ENCODE data around the gene WAPL. TPM values are rescaled to one million over a fixed set of nuclear protein-coding genes. Genes with fewer than 3 reads are reported as not detected.

Gene WAPL
- total and polyA plus RNA-seq, 9 of the 15 experiments (the other 6 are each of a cell fraction or from before 2014, with no cell fraction given), result 14.3 to 36.4 (median 25.3) TPM

DNA sequence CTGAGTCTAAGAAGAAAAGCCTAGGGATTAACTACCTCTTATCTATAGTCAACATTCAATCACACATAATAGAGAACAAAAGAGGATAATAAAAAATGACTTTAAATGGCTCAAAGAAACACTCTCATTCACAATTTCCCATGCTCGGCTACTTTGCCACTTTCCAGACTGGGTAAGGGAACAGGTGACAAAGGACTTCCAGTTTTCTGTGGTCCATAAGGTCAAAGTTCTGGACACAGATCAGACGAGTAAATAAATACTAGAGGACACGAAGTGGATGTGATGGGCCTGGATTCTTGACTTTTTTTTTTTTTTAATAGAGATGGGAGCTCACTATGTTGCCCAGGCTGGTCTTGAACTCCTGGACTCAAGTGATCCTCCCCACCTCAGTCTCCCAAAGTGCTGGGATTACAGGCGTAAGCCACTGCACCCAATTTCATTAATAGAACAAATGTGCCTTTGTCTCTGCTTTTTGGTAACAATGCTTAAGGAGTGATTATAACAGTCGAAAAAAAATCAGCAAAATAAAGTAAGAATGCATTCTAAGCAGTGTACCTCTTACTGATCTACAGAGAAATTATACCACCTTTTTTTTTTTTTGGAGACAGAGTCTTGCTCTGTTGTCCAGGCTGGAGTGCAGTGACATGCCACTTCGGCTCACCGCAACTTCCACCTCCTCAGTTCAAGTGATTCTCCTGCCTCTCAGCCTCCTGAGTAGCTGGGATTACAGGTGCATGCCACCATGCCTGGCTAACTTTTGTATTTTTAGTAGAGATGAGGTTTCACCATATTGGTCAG, 70.6 kb downstream of the WAPL start:
- 88% methylated on average over 7 of the region's 7 CpGs for WGBS (ENCODE audit: insufficient coverage, low coverage, missing lambda C conversion rate)
- Histone ChIP-seq H3K9me3 (replicated peaks; ENCODE audit: control insufficient read depth, insufficient read depth, low read depth, low read length) (no peaks in the 10 kb centered on the region), H2AFZ (ENCODE audit: low read depth, low read length) (no peak overlapping the region), H3K79me2 (ENCODE audit: control insufficient read depth, insufficient read depth, low read length) (no peaks in the 10 kb centered on the region), H3K9me1 (ENCODE audit: control insufficient read depth, insufficient read depth, low read length) (no peaks in the 10 kb centered on the region), H3K36me3 (ENCODE audit: control insufficient read depth, insufficient read depth, low read length) (peaks cover 71% of the 10 kb centered on the region), H3K9ac (ENCODE audit: insufficient read depth in 1 of 2, low read depth in 2 of 2, low read length in 2 of 2) (no peak overlapping the region), H3K4me2 (ENCODE audit: insufficient read depth, low read length) (no peak overlapping the region), H3K4me3 (no peak overlapping the region), H3K27ac (ENCODE audit: extremely low read depth, low read depth, low read length) (no peak overlapping the region), H4K20me1 (replicated peaks; ENCODE audit: control insufficient read depth, insufficient read depth, low read length) (no peaks in the 10 kb centered on the region), H3K27me3 (ENCODE audit: control insufficient read depth in 2 of 2, insufficient read depth in 2 of 2, low read length in 2 of 2) (no peaks in the 10 kb centered on the region), H3K4me1 (replicated peaks in 1 of 2; ENCODE audit: control insufficient read depth in 2 of 2, insufficient read depth in 2 of 2, low read length in 2 of 2) (no peaks in the 10 kb centered on the region)
- no TSS peak for BruUV-seq (replicated peaks)
- no peak for TF ChIP-seq ZKSCAN3 (CRISPR knock-in tag; IDR thresholded peaks at IDR 0.05)
- TF ChIP-seq CBFA2T2 (conservative IDR thresholded peaks at IDR 0.05), result no peak
- TF ChIP-seq, protein P1, sequence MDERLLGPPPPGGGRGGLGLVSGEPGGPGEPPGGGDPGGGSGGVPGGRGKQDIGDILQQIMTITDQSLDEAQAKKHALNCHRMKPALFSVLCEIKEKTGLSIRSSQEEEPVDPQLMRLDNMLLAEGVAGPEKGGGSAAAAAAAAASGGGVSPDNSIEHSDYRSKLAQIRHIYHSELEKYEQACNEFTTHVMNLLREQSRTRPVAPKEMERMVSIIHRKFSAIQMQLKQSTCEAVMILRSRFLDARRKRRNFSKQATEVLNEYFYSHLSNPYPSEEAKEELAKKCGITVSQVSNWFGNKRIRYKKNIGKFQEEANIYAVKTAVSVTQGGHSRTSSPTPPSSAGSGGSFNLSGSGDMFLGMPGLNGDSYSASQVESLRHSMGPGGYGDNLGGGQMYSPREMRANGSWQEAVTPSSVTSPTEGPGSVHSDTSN (CRISPR knock-in tag; IDR thresholded peaks at IDR 0.05; ENCODE audit: low read depth), result no peak
- TF ChIP-seq, protein P1 (tag; conservative IDR thresholded peaks at IDR 0.05; ENCODE audit: low read depth), result no peak
- no peak for TF ChIP-seq ZNF766 (CRISPR knock-in tag; conservative IDR thresholded peaks at IDR 0.05)
- no peak for TF ChIP-seq GATAD2B (IDR thresholded peaks at IDR 0.05; ENCODE audit: borderline replicate concordance)
- TF ChIP-seq, protein P2, sequence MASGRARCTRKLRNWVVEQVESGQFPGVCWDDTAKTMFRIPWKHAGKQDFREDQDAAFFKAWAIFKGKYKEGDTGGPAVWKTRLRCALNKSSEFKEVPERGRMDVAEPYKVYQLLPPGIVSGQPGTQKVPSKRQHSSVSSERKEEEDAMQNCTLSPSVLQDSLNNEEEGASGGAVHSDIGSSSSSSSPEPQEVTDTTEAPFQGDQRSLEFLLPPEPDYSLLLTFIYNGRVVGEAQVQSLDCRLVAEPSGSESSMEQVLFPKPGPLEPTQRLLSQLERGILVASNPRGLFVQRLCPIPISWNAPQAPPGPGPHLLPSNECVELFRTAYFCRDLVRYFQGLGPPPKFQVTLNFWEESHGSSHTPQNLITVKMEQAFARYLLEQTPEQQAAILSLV (tag; IDR thresholded peaks at IDR 0.05), result no peak
- no peak for TF ChIP-seq SREBF1 (IDR thresholded peaks at IDR 0.05; ENCODE audit: borderline replicate concordance, low read depth, low read length)
- no peak for TF ChIP-seq NCOA6 (IDR thresholded peaks at IDR 0.05)
- POLR2A ChIA-PET, result no interaction called here
- CTCF ChIA-PET (ENCODE audit: low intra/inter-chr PET ratio), result no interaction called here
- intact Hi-C loops (cut with micrococcal nuclease), result no loop called here
- FAIRE-seq (no peak), ATAC-seq (no peak), DNase-seq (ENCODE audit: extremely low read depth in 1 of 4, low spot score in 3 of 4) (no peak)
- in situ Hi-C loops (cut with MboI), result no loop called here

Measured in K562 (cell line).